Testis (tissue), 3 donors: Measurements from ENCODE around the gene SLC22A17. TPM values are rescaled to one million over a fixed set of nuclear protein-coding genes. Genes with fewer than 3 reads are reported as not detected.

Experiments
- DNase-seq: peaks from one replicate; pipeline ENCODE4 v3.0.0-alpha.2; 2019
- H3K27ac ChIP-seq, 2 donors: fragments of 200-600 bp; sonication (generic); one replicate each; pipeline ENCODE4 v1.5.1; 2019
- H3K27me3 ChIP-seq: fragments of 200-600 bp; sonication (generic); one replicate; pipeline ENCODE4 v1.5.1; 2019
- H3K36me3 ChIP-seq: fragments of 200-600 bp; sonication (generic); one replicate; pipeline ENCODE4 v1.5.1; 2017; ENCODE audit warnings: low read depth; ENCODE audit errors: missing control alignments
- H3K4me1 ChIP-seq: fragments of 200-600 bp; sonication (generic); one replicate; pipeline ENCODE4 v1.5.1; 2019
- H3K4me3 ChIP-seq, 2 donors: fragments of 200-600 bp; sonication (generic); one replicate each; pipeline ENCODE4 v1.5.1; 2017 to 2019
- H3K9me3 ChIP-seq: fragments of 200-600 bp; sonication (generic); one replicate; pipeline ENCODE4 v1.5.1; 2017
- POLR2A ChIP-seq: fragments of 450-650 bp; IDR thresholded peaks from one replicate; pipeline ENCODE4 v1.6.1; 2017; ENCODE audit warnings: antibody characterized with exemption, mild to moderate bottlenecking, moderate library complexity
- WGBS, 2 donors: methylation state at CpG; one replicate each; pipeline ENCODE4 v1.1.5; 2018; 5-methylcytosine and 5-hydroxymethylcytosine counted together
- intact Hi-C: fragments of 100-400 bp; cut with DNase I; formaldehyde crosslinking; loops from one replicate; pipeline ENCODE4 v1.15.1; 2023; ENCODE audit warnings: low total_unique reads
- polyA plus RNA-seq: library from polyadenylated mRNA; stranded (reverse); fragments of 350-450 nt; fragmentation: Illumina TruSeq; extraction: RNeasy Lipid Tissue Mini Kit (QIAGEN cat#74804); gene quantifications from one replicate; pipeline ENCODE4 v1.2.3, GENCODE V29; 2014; ENCODE audit warnings: low read depth, low replicate concordance; ENCODE audit not compliant: insufficient read depth
- total RNA-seq, 2 donors: library from RNA; depleted of rRNA; stranded (reverse); fragments of >200 nt; gene quantifications; one replicate each; pipeline ENCODE4 v1.2.3, GENCODE V29; 2016
- TF ChIP-seq, protein P1 (sequence below), 3 experiments: fragments of 450-650 bp in 2 of 3; fragments of 200-600 bp in 1 of 3; sonication (generic) in 1 of 3; IDR thresholded peaks; one replicate each; pipeline ENCODE4 v1.5.1; 2016 to 2019; ENCODE audit warnings: antibody characterized with exemption in 3 of 3, mild to moderate bottlenecking in 2 of 3, moderate library complexity in 1 of 3

The SLC22A17 gene
- total and polyA plus RNA-seq, 3 donors from 2014 or later = 37.3 to 93.8 (median 56.6) TPM

DNA sequence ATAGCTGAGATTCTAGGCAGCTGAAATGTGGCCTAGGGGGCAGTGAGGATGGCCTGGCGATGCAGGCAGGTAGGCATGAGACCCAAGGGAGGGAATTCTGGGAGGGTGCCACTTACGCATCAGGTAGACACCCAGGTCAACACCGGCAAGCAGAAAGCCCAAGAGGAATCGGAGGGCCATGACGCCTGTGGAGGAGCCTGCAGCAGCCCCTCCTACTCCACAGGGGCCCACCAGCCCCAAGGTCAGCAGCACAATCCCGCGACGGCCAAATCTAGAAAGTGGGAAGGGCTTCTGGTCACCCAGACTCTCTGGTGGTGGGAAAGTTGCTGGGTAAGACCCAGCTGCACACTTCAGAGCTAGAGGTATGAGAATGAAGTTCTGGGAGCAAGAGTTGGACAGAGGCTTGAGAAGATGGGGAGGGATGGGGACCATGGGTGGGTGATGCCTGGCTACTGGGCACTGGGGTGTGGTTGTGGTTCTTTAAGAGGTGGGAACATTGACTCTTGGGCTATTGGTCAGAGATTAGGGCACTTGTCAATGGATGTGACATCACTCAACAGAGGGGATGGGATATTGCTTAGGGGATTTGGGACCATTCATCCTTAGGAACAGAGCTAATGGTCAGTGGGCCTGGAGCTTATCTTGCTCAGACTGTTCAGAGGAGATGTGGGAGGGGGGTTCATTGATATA is 3.4 kb downstream of the SLC22A17 start:
- intact Hi-C loops = no loop called here
- WGBS, 2 donors = 72 to 84% methylated on average over 4 to 8 of the region's 8 CpGs
- Histone ChIP-seq H3K36me3 (no peaks in the 10 kb centered on the region), H3K27me3 (no peaks in the 10 kb centered on the region), H3K9me3 (no peaks in the 10 kb centered on the region), H3K4me1 (peaks cover 5% of the 10 kb centered on the region), H3K4me3 (no peak overlapping the region), H3K27ac (no peak overlapping the region)
- TF ChIP-seq POLR2A = no peak
- TF ChIP-seq, protein P1, sequence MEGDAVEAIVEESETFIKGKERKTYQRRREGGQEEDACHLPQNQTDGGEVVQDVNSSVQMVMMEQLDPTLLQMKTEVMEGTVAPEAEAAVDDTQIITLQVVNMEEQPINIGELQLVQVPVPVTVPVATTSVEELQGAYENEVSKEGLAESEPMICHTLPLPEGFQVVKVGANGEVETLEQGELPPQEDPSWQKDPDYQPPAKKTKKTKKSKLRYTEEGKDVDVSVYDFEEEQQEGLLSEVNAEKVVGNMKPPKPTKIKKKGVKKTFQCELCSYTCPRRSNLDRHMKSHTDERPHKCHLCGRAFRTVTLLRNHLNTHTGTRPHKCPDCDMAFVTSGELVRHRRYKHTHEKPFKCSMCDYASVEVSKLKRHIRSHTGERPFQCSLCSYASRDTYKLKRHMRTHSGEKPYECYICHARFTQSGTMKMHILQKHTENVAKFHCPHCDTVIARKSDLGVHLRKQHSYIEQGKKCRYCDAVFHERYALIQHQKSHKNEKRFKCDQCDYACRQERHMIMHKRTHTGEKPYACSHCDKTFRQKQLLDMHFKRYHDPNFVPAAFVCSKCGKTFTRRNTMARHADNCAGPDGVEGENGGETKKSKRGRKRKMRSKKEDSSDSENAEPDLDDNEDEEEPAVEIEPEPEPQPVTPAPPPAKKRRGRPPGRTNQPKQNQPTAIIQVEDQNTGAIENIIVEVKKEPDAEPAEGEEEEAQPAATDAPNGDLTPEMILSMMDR (IDR thresholded peaks at IDR 0.05) = no peak
- DNase-seq = no peak

GRCh38 chr14:23348297-23348655 is 4.4 kb downstream of the SLC22A17 start:
- Histone ChIP-seq H3K4me3 (no peak overlapping the region), H3K4me1 (peaks cover 5% of the 10 kb centered on the region), H3K36me3 (no peaks in the 10 kb centered on the region), H3K9me3 (no peaks in the 10 kb centered on the region), H3K27ac (no peak overlapping the region), H3K27me3 (no peaks in the 10 kb centered on the region)
- intact Hi-C loops = no loop called here
- no peak for DNase-seq
- TF ChIP-seq POLR2A = no peak
- TF ChIP-seq, protein P1 (IDR thresholded peaks at IDR 0.05) = no peak
- 86 to 89% methylated on average over 6 of the region's 6 CpGs for WGBS, 2 donors

- no peak overlapping the region for H3K27ac ChIP-seq
- WGBS, 2 donors = 92% methylated on average over 15 to 19 of the region's 19 CpGs
- intact Hi-C loops = no loop called here
Observed at GRCh38 chr14:23347406-23348296, 5.0 kb downstream of the SLC22A17 start.

GRCh38 chr14:23346693-23347405 is 5.8 kb downstream of the SLC22A17 start:
- TF ChIP-seq, protein P1 (IDR thresholded peaks at IDR 0.05) = no peak
- no peak for TF ChIP-seq POLR2A
- intact Hi-C loops = no loop called here
- Histone ChIP-seq H3K4me3 (no peak overlapping the region), H3K36me3 (no peaks in the 10 kb centered on the region), H3K9me3 (no peaks in the 10 kb centered on the region), H3K4me1 (peaks cover 4% of the 10 kb centered on the region), H3K27me3 (no peaks in the 10 kb centered on the region), H3K27ac (no peak overlapping the region)
- 77 to 79% methylated on average over 11 to 25 of the region's 27 CpGs for WGBS, 2 donors
- no peak for DNase-seq

More at GRCh38 chr14:23347406-23348296, 5.0 kb downstream of the SLC22A17 start:
- Histone ChIP-seq H3K36me3 (no peaks in the 10 kb centered on the region), H3K4me1 (peaks cover 5% of the 10 kb centered on the region), H3K9me3 (no peaks in the 10 kb centered on the region), H3K27me3 (no peaks in the 10 kb centered on the region), H3K4me3 (no peak overlapping the region)
- TF ChIP-seq, protein P1 (IDR thresholded peaks at IDR 0.05) = no peak
- TF ChIP-seq POLR2A = no peak
- no peak for DNase-seq
